ENCODE measurements around the gene OR9I1. TPM values are rescaled to one million over a fixed set of nuclear protein-coding genes. Genes with fewer than 3 reads are reported as not detected.

The OR9I1 gene
- not detected for total RNA-seq

DNA sequence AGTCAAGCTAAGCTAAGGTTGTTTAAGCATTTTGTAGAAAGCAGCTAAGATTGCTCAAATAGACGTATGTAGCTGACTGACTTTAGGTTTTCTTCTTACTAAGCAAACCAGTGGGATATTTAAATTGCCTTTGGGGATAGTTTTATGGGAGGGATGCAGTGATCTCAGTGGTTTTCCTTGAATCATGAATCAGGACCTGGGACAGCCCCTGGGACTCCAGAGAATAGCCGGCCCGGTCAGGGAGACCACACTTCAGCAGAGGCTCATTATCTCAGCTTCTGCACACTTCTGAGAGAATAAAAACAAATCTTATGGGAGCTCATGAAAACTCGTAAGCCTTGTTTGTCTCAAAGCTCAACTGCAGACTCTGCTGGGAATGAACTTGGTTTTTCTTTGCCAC is at the start of gene OR9I1:
Gene OR9I1 (minus strand): TSS at position 62 of the 400 bp plus-strand sequence. CDS start 6,086 bp downstream, outside the sequence.
- no peak for DNase-seq

- DNase-seq: no peak
These were observed 40.3 kb upstream of the OR9I1 start for GRCh38 chr11:58165504-58166106.

DNA sequence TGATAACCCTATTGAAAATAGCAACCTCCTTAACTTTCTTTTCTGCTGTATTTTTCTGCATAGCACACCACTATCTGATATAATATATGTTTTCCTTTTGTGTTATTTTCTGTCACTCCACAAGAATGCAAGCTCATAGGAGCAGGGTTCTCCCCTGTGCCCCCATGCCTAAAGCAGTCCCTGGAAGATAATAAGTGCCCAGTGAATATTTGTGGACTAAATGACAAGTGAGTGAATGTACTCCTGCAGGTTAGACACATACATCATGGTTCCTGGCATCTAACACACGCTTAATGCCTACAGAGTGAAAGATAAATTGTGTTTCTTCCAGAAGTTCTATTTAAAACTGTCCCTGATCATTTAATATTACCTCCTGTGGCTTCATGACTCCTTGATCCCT is 39.7 kb upstream of the OR9I1 start:
- no peak for DNase-seq

DNA sequence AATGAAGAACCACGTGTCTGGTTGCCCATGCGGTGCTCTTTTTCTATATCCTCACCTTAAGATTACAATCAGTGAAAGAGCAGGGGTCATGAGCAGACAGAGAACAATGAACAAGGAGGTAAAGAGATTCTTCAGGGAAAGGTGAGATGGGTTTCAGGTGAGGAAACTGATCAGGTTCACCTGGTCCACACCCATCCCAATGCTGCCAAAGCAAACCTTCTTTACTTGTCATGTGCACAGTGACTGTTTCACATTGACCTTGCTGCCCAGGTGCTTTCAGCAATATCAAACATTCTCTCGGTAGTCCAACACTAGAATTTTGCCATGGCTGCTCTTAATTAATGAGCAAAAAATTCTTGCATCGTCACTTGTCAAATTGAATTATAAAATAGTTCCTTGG is 39.1 kb upstream of the OR9I1 start:
- no peak for DNase-seq

GRCh38 chr11:58152781-58153180 is 27.5 kb upstream of the OR9I1 start:
- no peak for DNase-seq

DNA sequence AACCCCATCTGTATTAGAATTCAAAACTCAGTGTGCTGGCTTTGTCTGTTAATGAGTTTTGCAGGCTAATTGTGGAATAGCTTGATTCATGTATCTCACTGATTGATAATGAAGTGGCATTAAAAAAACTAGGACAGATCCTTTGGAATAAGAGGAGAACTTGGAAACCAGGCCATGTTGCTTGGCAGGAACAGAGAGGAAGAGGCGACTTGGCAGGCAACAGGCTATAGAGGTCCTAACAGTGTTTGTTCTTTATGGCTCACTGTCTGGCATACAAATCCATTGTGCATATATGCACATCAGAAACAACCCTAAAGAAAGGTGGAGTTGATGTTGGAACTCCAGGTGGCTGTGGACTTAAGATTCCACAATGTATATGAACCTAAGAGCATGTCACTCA is 17.4 kb upstream of the OR9I1 start:
- DNase-seq: no peak

DNA sequence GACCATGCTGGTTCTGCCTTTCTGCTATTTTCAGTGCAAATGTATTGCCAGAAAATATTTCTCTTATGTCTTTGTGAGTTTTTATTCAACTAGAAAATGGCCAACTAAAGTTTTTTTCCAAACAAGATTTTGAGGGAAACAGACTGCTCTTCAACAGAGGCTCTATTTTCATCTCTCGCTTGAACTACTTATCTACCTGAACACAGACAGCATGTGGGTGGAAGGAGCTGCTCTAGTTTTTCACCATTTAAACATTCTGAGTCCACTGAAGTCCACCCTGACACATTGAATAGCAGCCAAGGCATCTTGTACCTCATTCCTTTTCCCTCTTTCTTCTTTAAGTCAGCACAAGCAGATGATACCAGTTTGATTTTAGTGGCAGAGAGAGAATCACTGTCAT is 9.8 kb upstream of the OR9I1 start:
- DNase-seq: no peak

DNA sequence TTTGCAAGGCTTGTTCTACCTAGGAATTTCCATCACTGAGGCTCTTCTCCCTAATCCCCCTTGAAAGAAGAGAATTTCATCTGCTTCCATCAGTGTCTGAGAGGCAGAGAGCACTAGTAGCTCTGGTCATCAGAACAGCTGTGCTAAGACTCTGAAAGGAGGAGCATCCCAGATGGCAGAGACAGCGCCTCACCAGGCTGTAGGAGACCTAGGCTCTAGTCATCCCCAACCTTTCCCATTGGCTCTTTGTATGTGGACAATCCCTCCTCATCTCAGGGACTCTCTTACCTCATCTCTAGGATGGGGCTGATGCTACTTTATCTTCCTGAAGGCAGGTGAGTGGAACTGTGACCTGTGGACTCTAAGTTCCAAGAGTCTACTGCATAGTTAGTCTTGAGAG is 8.8 kb upstream of the OR9I1 start:
- no peak for DNase-seq

DNA sequence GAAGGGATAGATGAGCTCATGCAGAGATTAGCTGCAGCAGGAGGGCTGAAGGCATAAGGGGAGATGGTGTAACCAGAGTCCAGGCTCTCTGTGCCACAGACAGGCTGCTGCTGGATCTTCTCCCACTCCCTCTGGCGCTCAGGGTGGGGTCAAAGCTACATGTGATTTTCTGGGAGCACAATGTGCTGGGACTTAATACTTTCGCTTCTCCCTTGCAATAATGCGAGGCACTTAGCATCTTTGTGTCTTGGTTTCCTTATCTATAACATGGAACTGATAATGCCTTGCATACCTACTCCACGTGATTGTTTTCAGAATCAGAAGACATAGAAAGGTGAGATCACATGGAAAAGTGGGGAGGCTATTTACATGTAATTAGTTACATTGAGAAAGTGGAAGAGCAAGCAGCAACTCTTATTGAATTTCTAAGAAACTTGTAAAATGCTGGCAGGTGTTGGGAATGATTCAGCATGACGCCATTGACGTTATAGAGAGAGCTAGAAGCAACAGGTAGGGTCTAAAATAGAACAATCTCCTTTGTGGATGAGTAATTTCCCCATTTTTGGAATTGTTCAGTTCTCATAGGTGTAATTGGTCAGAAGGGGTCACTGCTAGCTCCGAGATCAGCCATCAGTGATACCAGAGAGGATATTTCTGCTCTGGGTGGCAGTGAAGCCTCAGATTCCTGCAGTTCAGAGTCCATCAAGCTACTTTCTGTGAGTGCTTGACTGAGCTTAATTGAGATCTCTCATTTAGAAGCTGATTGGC is 8.2 kb upstream of the OR9I1 start:
- DNase-seq: no peak

GRCh38 chr11:58127350-58127749 is 2.0 kb upstream of the OR9I1 start:
- no peak for DNase-seq

GRCh38 chr11:58121096-58121495 is 4.2 kb downstream of the OR9I1 start:
- no peak for DNase-seq

- no peak for DNase-seq
These were observed 27.9 kb downstream of the OR9I1 start for GRCh38 chr11:58097437-58097836.

DNA sequence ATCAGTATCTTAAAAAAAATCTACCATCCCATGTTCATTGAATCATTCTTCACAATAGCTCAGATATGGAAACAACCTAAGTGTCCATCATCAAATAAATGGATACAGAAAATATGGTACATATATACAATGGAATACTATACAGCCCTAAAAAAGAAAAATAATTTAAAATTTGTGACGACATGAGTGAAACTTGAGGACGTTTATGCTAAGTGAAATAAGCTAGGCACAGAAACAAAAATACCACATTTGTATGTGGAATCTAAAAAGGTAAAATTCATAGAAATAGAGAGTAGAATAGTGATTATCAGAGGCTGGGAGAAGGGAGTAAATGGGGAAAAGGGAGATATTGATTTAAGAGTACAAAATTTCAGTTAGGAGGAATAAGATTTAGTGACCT is 38.8 kb downstream of the OR9I1 start:
- DNase-seq: no peak

GRCh38 chr11:58075781-58076180 is 49.5 kb downstream of the OR9I1 start:
- DNase-seq: no peak

GRCh38 chr11:58070585-58070984 is 54.7 kb downstream of the OR9I1 start:
- no peak for DNase-seq

GRCh38 chr11:58068655-58069054 is 56.7 kb downstream of the OR9I1 start:
- no peak for DNase-seq

- DNase-seq: no peak
These were observed 57.6 kb downstream of the OR9I1 start for GRCh38 chr11:58067685-58068084.
